Glutamatergic neuron (in vitro differentiated cells): Measurements from ENCODE around the gene CLDN11. TPM values are rescaled to one million over a fixed set of nuclear protein-coding genes. Genes with fewer than 3 reads are reported as not detected.

ENCODE experiments used
- DNase-seq: peaks from one replicate; pipeline ENCODE4 v3.0.0; 2022
- H3K27ac Mint-ChIP-seq: one replicate; pipeline ENCODE4 v1.8.0; 2020; ENCODE audit warnings: mild to moderate bottlenecking, mixed read lengths, inconsistent platforms; ENCODE audit not compliant: unreplicated experiment
- H3K27me3 Mint-ChIP-seq: one replicate; pipeline ENCODE4 v1.8.0; 2020; ENCODE audit warnings: mild to moderate bottlenecking, moderate library complexity, mixed read lengths, inconsistent platforms; ENCODE audit not compliant: unreplicated experiment
- H3K36me3 Mint-ChIP-seq: one replicate; pipeline ENCODE4 v1.8.0; 2020; ENCODE audit warnings: mild to moderate bottlenecking, mixed read lengths, inconsistent platforms; ENCODE audit not compliant: unreplicated experiment
- H3K4me1 Mint-ChIP-seq: one replicate; pipeline ENCODE4 v1.8.0; 2020; ENCODE audit warnings: mild to moderate bottlenecking, low read depth, mixed read lengths, inconsistent platforms; ENCODE audit not compliant: unreplicated experiment
- H3K4me3 Mint-ChIP-seq: one replicate; pipeline ENCODE4 v1.8.0; 2020; ENCODE audit warnings: mild to moderate bottlenecking, mixed read lengths, inconsistent platforms; ENCODE audit not compliant: unreplicated experiment
- H3K9me3 Mint-ChIP-seq: one replicate; pipeline ENCODE4 v1.8.0; 2020; ENCODE audit warnings: mild to moderate bottlenecking, moderate library complexity, mixed read lengths, inconsistent platforms; ENCODE audit not compliant: unreplicated experiment
- total RNA-seq: library from RNA; stranded (reverse); fragmentation: NEBNext Ultra II Directional; extraction: Animal tissue kit (Norgen Biotek cat#: 25700); gene quantifications from one replicate; pipeline ENCODE4 v1.2.1, GENCODE V29; 2021; ENCODE audit not compliant: unreplicated experiment
- TF ChIP-seq, protein P1 (sequence below): fragments of 200-600 bp; sonication (generic); IDR thresholded peaks from one replicate; pipeline ENCODE4 v1.5.0; 2021; ENCODE audit not compliant: partially characterized antibody, unreplicated experiment

CLDN11 gene
- total RNA-seq, 1 donor from 2014 or later: 0.44 TPM

DNA sequence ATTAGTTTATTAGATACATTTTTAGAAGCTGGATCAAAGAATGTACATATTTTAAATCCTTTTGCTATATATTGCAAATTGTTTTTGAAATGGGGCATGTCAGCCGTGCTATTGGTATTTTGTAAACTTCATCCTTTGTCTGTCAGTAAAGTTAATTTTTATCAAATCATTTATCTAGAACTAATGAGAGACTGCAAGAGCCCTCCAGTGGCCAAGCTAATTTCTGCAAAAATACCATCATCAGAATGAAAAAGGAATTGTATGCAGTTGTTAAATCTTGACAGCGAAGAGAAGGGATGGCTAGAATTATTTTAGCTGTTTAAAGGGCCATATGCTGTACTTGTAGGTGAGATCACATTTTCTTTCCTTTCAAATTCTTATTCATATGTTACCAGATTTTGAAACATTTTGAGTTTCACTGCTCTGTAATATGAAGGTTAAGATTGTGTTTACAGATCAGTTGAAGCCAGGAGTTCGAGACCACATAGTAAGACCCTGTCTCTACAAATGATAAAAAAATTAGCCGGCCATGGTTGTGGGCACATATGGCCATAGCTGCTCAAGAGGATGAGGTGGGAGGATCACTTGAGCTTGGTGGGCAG is 8.1 kb upstream of the CLDN11 start:
- Mint-ChIP-seq H3K27me3 (no peaks in the 10 kb centered on the region), H3K9me3 (no peaks in the 10 kb centered on the region), H3K36me3 (no peaks in the 10 kb centered on the region), H3K4me3 (no peak overlapping the region), H3K4me1 (no peaks in the 10 kb centered on the region), H3K27ac (no peak overlapping the region)
- TF ChIP-seq, protein P1, sequence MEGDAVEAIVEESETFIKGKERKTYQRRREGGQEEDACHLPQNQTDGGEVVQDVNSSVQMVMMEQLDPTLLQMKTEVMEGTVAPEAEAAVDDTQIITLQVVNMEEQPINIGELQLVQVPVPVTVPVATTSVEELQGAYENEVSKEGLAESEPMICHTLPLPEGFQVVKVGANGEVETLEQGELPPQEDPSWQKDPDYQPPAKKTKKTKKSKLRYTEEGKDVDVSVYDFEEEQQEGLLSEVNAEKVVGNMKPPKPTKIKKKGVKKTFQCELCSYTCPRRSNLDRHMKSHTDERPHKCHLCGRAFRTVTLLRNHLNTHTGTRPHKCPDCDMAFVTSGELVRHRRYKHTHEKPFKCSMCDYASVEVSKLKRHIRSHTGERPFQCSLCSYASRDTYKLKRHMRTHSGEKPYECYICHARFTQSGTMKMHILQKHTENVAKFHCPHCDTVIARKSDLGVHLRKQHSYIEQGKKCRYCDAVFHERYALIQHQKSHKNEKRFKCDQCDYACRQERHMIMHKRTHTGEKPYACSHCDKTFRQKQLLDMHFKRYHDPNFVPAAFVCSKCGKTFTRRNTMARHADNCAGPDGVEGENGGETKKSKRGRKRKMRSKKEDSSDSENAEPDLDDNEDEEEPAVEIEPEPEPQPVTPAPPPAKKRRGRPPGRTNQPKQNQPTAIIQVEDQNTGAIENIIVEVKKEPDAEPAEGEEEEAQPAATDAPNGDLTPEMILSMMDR: peak; percentile 32
- DNase-seq: no peak

DNA sequence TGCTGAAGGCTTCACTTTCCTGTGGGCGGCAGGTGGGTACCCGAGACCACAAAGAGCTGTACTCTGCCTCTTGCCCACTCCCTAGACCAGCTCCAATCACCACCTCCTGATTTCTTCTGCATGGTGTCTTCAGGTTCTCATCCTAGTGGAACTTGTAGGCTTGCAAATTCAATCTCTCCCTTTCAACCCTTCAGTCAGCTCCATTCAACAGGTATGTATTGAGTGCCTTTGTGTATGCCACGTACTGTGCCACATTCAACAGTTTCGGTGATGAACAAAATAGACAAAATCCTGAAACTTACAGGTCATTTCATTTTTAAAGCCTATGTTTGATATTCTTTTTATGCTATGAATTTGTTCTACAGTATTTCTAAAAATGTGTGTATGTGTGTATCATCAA is 5.4 kb upstream of the CLDN11 start:
- TF ChIP-seq, protein P1: no peak
- Mint-ChIP-seq H3K36me3 (no peaks in the 10 kb centered on the region), H3K27ac (no peak overlapping the region), H3K9me3 (peaks cover 1% of the 10 kb centered on the region), H3K4me1 (peaks cover 1% of the 10 kb centered on the region), H3K4me3 (no peak overlapping the region), H3K27me3 (peaks cover 5% of the 10 kb centered on the region)
- no peak for DNase-seq

DNA sequence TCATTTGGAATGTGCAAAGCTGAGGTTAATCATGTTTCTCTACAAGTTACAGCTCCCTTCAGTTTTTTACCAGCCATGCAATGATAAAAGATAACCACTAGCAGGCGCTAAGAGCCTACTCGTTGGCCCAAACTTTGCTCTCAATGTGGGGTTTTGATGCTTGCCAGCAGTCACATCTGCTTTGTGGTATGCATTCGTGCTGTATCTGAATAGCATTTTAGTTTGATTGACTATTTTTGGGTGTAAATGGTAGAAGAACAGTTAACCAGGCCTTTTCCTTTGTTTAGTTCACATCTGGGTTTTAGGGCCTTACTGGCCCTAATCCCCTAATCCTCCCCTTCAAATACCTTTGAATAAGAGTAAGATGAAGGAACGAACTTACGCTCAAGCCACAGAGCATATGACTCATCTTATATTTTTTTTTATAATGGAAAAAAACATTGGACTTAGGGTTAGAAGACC is 4.4 kb upstream of the CLDN11 start:
- H3K27ac Mint-ChIP-seq: no peak overlapping the region
- no peaks in the 10 kb centered on the region for H3K36me3 Mint-ChIP-seq
- no peak overlapping the region for H3K4me3 Mint-ChIP-seq
- DNase-seq: no peak
- H3K4me1 Mint-ChIP-seq: peaks cover 2% of the 10 kb centered on the region
- TF ChIP-seq, protein P1: peak; percentile 93
- H3K27me3 Mint-ChIP-seq: peaks cover 7% of the 10 kb centered on the region
- peaks cover 1% of the 10 kb centered on the region for H3K9me3 Mint-ChIP-seq

DNA sequence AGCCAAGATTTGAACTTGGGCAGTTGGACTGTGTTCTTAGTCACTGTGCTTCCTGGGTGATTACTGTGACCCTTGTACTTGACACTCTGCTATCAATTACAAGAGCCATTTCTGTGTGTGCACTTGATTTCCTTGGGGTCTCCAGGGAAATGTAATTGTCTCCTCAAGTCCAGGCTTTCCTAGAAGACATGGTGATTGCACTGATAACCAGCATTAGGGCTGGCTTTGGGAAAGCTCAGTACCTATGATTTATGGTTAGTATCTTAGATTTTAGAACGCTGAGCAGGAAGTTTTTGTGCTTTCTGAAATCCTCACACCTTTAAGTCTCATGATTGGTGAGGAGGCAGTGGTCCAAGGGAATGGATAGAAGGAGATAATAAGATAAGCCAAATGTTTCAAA is 1.6 kb upstream of the CLDN11 start:
- peaks cover 2% of the 10 kb centered on the region for H3K4me1 Mint-ChIP-seq
- peaks cover 1% of the 10 kb centered on the region for H3K9me3 Mint-ChIP-seq
- DNase-seq: no peak
- TF ChIP-seq, protein P1: no peak
- H3K27ac Mint-ChIP-seq: no peak overlapping the region
- H3K27me3 Mint-ChIP-seq: peaks cover 9% of the 10 kb centered on the region
- no peaks in the 10 kb centered on the region for H3K36me3 Mint-ChIP-seq
- H3K4me3 Mint-ChIP-seq: no peak overlapping the region

DNA sequence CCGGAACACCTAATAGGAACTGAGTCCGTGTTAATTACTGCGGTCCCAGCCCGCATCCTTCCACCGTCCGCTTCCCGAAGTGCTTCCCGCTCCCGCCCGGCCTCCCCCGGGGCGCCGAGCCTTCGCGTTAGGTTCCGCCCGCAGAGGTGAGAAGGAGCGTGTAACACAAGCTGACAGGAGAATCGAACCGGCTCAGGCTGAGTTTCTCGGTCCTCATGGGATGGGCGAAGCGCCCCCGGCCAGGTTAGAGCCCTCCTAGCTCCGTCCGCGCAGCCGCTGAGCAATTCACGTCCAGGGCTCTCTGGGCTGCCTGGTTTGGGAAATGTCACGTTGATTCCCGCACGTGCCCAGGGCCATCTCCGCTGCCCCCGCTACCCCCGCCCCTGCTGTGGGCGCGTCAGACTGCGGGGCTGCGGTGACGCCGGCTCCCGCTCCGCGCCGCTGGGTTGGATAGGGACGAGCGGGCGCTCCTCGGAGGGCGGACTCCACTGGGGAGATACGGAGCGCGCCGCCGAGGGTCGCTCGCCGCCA is 954 bp downstream of the CLDN11 start:
- Mint-ChIP-seq H3K27ac (no peak overlapping the region), H3K4me1 (peaks cover 2% of the 10 kb centered on the region), H3K9me3 (peaks cover 1% of the 10 kb centered on the region), H3K4me3 (no peak overlapping the region), H3K27me3 (peaks cover 9% of the 10 kb centered on the region), H3K36me3 (no peaks in the 10 kb centered on the region)
- DNase-seq: peak; percentile 60
- TF ChIP-seq, protein P1: no peak
